Fibroblast of lung (primary cell): Measurements from ENCODE around the gene KCNJ14. TPM values are rescaled to one million over a fixed set of nuclear protein-coding genes. Genes with fewer than 3 reads are reported as not detected.

Experiments
- DNase-seq, 2 donors: peaks; one replicate each; pipeline versions ENCODE4 v3.0.0 to v3.0.0-alpha.2; 2010; ENCODE audit warnings: low read depth in 2 of 2
- H2AFZ ChIP-seq: 2 replicates; pipeline ENCODE4 v1.5.1; 2012; ENCODE audit warnings: low read length, control low read depth, inconsistent platforms
- H3K27ac ChIP-seq: 2 replicates; pipeline ENCODE4 v1.5.1; 2011; ENCODE audit warnings: low read length, control low read depth; ENCODE audit not compliant: insufficient read depth
- H3K27me3 ChIP-seq: 2 replicates; pipeline ENCODE4 v1.5.1; 2011; ENCODE audit warnings: mild to moderate bottlenecking, low read length; ENCODE audit not compliant: control insufficient read depth, insufficient read depth
- H3K36me3 ChIP-seq: 2 replicates; pipeline ENCODE4 v1.5.1; 2011; ENCODE audit warnings: low read length; ENCODE audit not compliant: control insufficient read depth, insufficient read depth
- H3K4me1 ChIP-seq: 2 replicates; pipeline ENCODE4 v1.5.1; 2011; ENCODE audit warnings: low read length; ENCODE audit not compliant: control insufficient read depth, insufficient read depth; ENCODE audit errors: extremely low read depth
- H3K4me2 ChIP-seq: 2 replicates; pipeline ENCODE4 v1.5.1; 2011; ENCODE audit warnings: low read length, control low read depth; ENCODE audit not compliant: insufficient read depth; ENCODE audit errors: extremely low read depth
- H3K4me3 ChIP-seq, 4 experiments: fragments of 200-600 bp in 1 of 4; sonication (generic) in 1 of 4; replicated peaks in 1 of 4; 2 replicates each; pipeline ENCODE4 v1.5.1; 2011 to 2016; ENCODE audit warnings: low read length in 4 of 4, low read depth in 3 of 4, mild to moderate bottlenecking in 3 of 4, control low read depth in 2 of 4, inconsistent platforms in 1 of 4, mixed read lengths in 1 of 4; ENCODE audit not compliant: insufficient read depth in 1 of 4; ENCODE audit errors: control extremely low read depth in 1 of 4
- H3K79me2 ChIP-seq: 2 replicates; pipeline ENCODE4 v1.5.1; 2012; ENCODE audit warnings: mild to moderate bottlenecking, low read length, inconsistent platforms; ENCODE audit not compliant: control insufficient read depth, insufficient read depth
- H3K9ac ChIP-seq: 2 replicates; pipeline ENCODE4 v1.5.1; 2011; ENCODE audit warnings: mild to moderate bottlenecking, low read length, control low read depth; ENCODE audit not compliant: insufficient read depth
- H3K9me3 ChIP-seq: 2 replicates; pipeline ENCODE4 v1.5.1; 2012; ENCODE audit warnings: low read depth, low read length; ENCODE audit not compliant: control insufficient read depth, insufficient read depth
- H4K20me1 ChIP-seq: 2 replicates; pipeline ENCODE4 v1.5.1; 2011; ENCODE audit warnings: low read length; ENCODE audit not compliant: control insufficient read depth, insufficient read depth; ENCODE audit errors: extremely low read depth
- EZH2 ChIP-seq: IDR thresholded peaks from 2 replicates; pipeline ENCODE4 v1.5.1; 2012; ENCODE audit warnings: low read length, control low read depth, mild to moderate bottlenecking; ENCODE audit errors: missing control alignments
- polyA plus RNA-seq, 2 donors: library from polyadenylated mRNA; depleted of rRNA in 1 of 2; stranded (reverse) in 1 of 2; unstranded in 1 of 2; fragments of >200 nt; gene quantifications; 2 replicates each; pipeline ENCODE4 v1.2.1, GENCODE V29; 2011 to 2012; ENCODE audit warnings: missing spikeins in 1 of 2
- total RNA-seq: library from RNA; depleted of rRNA; stranded (reverse); fragments of >200 nt; gene quantifications from 2 replicates; pipeline ENCODE4 v1.2.1, GENCODE V29; 2014
- TF ChIP-seq, protein P1 (sequence below), 2 donors: IDR thresholded peaks in 1 of 2; conservative IDR thresholded peaks in 1 of 2; 1 replicate in 1 of 2; 2 replicates in 1 of 2; pipeline ENCODE4 v1.5.1; 2011 to 2012; ENCODE audit warnings: low read length in 2 of 2, control low read depth in 1 of 2, inconsistent platforms in 1 of 2, low read depth in 1 of 2, mild to moderate bottlenecking in 1 of 2

The KCNJ14 gene
- total and polyA plus RNA-seq, 2 donors (not counting 1 experiment from before 2014, with no cell fraction given): 0.15 to 0.50 TPM

DNA sequence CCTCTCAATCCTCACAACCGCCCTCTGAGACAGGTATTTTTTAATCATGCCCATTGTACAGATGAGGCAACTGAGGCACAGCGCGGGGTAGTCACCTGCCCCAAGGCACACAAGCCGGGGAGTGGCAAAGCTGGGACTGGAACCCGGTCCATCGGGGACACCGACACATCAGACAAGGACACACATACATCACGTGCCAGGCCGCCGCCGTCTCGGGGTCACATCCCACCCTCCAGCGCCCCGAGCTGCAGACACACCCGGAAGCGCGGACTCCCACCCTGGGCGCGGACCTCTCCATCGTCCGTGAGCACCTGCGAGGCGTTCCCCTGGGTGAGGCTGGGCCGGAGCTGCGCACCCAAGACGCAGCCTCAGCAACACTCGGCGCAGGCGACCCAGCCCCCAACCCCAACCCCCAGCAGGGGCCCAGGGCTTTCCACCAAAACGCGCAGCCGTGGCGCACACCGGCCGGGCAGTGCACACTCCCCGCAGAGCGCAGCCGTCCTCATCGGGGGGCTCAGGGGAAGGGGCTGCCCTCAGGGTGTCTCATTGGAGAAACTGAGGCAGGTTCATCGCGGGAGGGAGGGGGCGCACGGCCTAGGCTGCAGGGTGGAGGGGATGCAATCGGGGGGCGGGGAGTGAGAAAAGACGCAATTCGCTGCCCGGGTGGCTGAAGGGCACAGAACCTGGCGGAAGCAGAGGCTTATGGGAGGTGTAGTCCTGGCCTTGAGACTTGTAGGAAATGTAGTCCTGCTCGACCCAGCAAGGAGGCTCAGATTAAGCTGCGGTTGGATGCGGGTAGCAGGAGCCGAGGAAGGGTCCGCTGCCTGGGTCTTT lies 58.1 kb downstream of the KCNJ14 start:
- no peak overlapping the region for H3K27ac ChIP-seq

DNA sequence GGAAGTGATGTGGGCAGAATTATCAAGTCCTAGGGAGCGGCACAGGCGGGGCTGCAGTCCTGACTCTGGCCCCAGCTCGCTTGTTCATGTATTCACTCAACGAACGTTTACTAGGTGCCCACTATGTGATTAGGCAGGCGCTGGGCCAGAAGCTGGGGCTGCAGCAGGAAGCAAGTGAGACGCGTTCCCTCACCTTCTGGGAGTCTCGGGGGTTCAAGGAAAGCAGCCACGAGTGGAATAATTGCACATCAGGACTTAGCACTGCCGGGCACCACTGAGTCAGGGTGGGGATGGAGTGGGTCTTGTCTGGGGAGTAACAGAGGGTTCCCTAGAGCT lies 58.7 kb downstream of the KCNJ14 start:
- peak overlapping the region in 1 of 4 experiments; percentile 47 for H3K4me3 ChIP-seq
- H3K9ac ChIP-seq: no peak overlapping the region

More for the DNA sequence above, 58.1 kb downstream of the KCNJ14 start:
- no peak overlapping the region for H3K9ac ChIP-seq
- H3K4me2 ChIP-seq: peak overlapping the region; percentile 79
- H3K4me1 ChIP-seq: peaks cover 2% of the 10 kb centered on the region
- H3K4me3 ChIP-seq: peak overlapping the region; percentile 32 to 59 (median 41)
- H3K79me2 ChIP-seq: no peaks in the 10 kb centered on the region
- H3K36me3 ChIP-seq: no peaks in the 10 kb centered on the region
- no peak for TF ChIP-seq EZH2
- TF ChIP-seq, protein P1, sequence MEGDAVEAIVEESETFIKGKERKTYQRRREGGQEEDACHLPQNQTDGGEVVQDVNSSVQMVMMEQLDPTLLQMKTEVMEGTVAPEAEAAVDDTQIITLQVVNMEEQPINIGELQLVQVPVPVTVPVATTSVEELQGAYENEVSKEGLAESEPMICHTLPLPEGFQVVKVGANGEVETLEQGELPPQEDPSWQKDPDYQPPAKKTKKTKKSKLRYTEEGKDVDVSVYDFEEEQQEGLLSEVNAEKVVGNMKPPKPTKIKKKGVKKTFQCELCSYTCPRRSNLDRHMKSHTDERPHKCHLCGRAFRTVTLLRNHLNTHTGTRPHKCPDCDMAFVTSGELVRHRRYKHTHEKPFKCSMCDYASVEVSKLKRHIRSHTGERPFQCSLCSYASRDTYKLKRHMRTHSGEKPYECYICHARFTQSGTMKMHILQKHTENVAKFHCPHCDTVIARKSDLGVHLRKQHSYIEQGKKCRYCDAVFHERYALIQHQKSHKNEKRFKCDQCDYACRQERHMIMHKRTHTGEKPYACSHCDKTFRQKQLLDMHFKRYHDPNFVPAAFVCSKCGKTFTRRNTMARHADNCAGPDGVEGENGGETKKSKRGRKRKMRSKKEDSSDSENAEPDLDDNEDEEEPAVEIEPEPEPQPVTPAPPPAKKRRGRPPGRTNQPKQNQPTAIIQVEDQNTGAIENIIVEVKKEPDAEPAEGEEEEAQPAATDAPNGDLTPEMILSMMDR (conservative IDR thresholded peaks at IDR 0.05 in 1 of 2, IDR thresholded peaks at IDR 0.05 in 1 of 2; ENCODE audit: low read depth in 1 of 2, low read length in 2 of 2): no peak
- H2AFZ ChIP-seq: peak overlapping the region; percentile 16
- peak; percentile 61 to 62 for DNase-seq
- no peaks in the 10 kb centered on the region for H3K9me3 ChIP-seq
- no peaks in the 10 kb centered on the region for H4K20me1 ChIP-seq
- H3K27me3 ChIP-seq: peaks cover 19% of the 10 kb centered on the region

DNA sequence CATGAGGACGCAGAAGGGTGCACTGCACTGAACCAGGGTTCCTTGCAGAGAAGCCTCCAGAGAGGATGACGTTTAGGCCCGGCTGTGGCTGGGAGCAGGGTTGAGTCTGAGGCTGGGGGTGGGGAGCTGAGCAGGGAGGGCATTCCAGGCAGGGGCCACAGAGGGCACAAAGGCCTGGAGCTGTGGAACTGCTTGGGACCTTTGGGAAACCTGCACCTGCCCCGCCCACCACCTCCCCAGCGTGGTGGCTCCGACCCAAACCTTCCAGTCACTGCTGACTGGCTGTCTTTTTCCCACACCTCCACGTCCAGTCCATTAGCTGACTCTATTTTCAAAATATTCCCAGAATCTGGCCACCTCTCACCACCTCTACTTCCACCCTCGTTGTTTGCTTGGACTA lies 61.2 kb downstream of the KCNJ14 start:
- TF ChIP-seq EZH2: no peak
- TF ChIP-seq, protein P1 (conservative IDR thresholded peaks at IDR 0.05 in 1 of 2, IDR thresholded peaks at IDR 0.05 in 1 of 2; ENCODE audit: low read depth in 1 of 2, low read length in 2 of 2): no peak
- no peak overlapping the region for H3K4me3 ChIP-seq
- H3K27ac ChIP-seq: no peak overlapping the region
- no peaks in the 10 kb centered on the region for H3K79me2 ChIP-seq
- no peak for DNase-seq
- H3K9me3 ChIP-seq: no peaks in the 10 kb centered on the region
- no peaks in the 10 kb centered on the region for H3K36me3 ChIP-seq
- H2AFZ ChIP-seq: no peak overlapping the region
- peaks cover 15% of the 10 kb centered on the region for H3K27me3 ChIP-seq
- H4K20me1 ChIP-seq: no peaks in the 10 kb centered on the region
- peaks cover 2% of the 10 kb centered on the region for H3K4me1 ChIP-seq
- no peak overlapping the region for H3K9ac ChIP-seq
- H3K4me2 ChIP-seq: no peak overlapping the region

More for the DNA sequence above, 58.7 kb downstream of the KCNJ14 start:
- H3K79me2 ChIP-seq: no peaks in the 10 kb centered on the region
- H3K4me2 ChIP-seq: peak overlapping the region; percentile 79
- TF ChIP-seq EZH2: no peak
- TF ChIP-seq, protein P1 (conservative IDR thresholded peaks at IDR 0.05 in 1 of 2, IDR thresholded peaks at IDR 0.05 in 1 of 2; ENCODE audit: low read depth in 1 of 2, low read length in 2 of 2): no peak
- peaks cover 2% of the 10 kb centered on the region for H3K4me1 ChIP-seq
- no peak overlapping the region for H2AFZ ChIP-seq
- H3K36me3 ChIP-seq: no peaks in the 10 kb centered on the region
- H3K27me3 ChIP-seq: peaks cover 19% of the 10 kb centered on the region
- H3K27ac ChIP-seq: no peak overlapping the region
- no peak for DNase-seq
- H4K20me1 ChIP-seq: no peaks in the 10 kb centered on the region
- H3K9me3 ChIP-seq: no peaks in the 10 kb centered on the region

Other genes with a start within 250 kb of the KCNJ14 start
- 12.1 and 24.1 TPM in 2 replicates for gene CARD8, start 199.7 kb upstream of the KCNJ14 start, total RNA-seq
- 15.1 and 16.4 TPM in 2 replicates for gene CARD8, start 199.7 kb upstream of the KCNJ14 start, polyA plus RNA-seq
- 0.26 TPM in 1 of 2 replicates, not detected in the other for gene ZNF114, start 185.5 kb upstream of the KCNJ14 start, total RNA-seq
- 0.05 and 0.49 TPM in 2 replicates for gene ZNF114, start 185.5 kb upstream of the KCNJ14 start, polyA plus RNA-seq
- gene EMP3, start 130.0 kb upstream of the KCNJ14 start, total RNA-seq: 168 and 246 TPM in 2 replicates
- 303 and 488 TPM in 2 replicates for gene EMP3, start 130.0 kb upstream of the KCNJ14 start, polyA plus RNA-seq
- gene TMEM143, start 91.6 kb upstream of the KCNJ14 start, total RNA-seq: 2.8 and 8.3 TPM in 2 replicates
- gene TMEM143, start 91.6 kb upstream of the KCNJ14 start, polyA plus RNA-seq: 3.9 and 4.0 TPM in 2 replicates
- gene SYNGR4, start 91.2 kb upstream of the KCNJ14 start, total RNA-seq: not detected in 2 replicates
- gene SYNGR4, start 91.2 kb upstream of the KCNJ14 start, polyA plus RNA-seq: not detected in 2 replicates
- gene KDELR1, start 64.0 kb upstream of the KCNJ14 start, total RNA-seq: 42.4 and 59.0 TPM in 2 replicates
- 145 TPM in 2 replicates for gene KDELR1, start 64.0 kb upstream of the KCNJ14 start, polyA plus RNA-seq
- under 0.01 TPM in 2 replicates for gene GRIN2D, start 61.9 kb upstream of the KCNJ14 start, total RNA-seq
- 0.08 and 0.09 TPM in 2 replicates for gene GRIN2D, start 61.9 kb upstream of the KCNJ14 start, polyA plus RNA-seq
- gene GRWD1, start 9.6 kb upstream of the KCNJ14 start, total RNA-seq: 9.1 and 12.1 TPM in 2 replicates
- gene GRWD1, start 9.6 kb upstream of the KCNJ14 start, polyA plus RNA-seq: 14.7 and 21.9 TPM in 2 replicates
- gene CYTH2, start 13.8 kb downstream of the KCNJ14 start, total RNA-seq: 25.8 and 27.2 TPM in 2 replicates
- 18.6 and 26.6 TPM in 2 replicates for gene CYTH2, start 13.8 kb downstream of the KCNJ14 start, polyA plus RNA-seq
- gene LMTK3, start 56.3 kb downstream of the KCNJ14 start, total RNA-seq: under 0.01 and 0.17 TPM in 2 replicates
- gene LMTK3, start 56.3 kb downstream of the KCNJ14 start, polyA plus RNA-seq: 0.01 TPM in 1 of 2 replicates, not detected in the other
- gene SULT2B1, start 96.6 kb downstream of the KCNJ14 start, total RNA-seq: 0.33 TPM in 1 of 2 replicates, not detected in the other
- 0.10 TPM in 1 of 2 replicates, not detected in the other for gene SULT2B1, start 96.6 kb downstream of the KCNJ14 start, polyA plus RNA-seq
- not detected in 2 replicates for gene SPACA4, start 151.2 kb downstream of the KCNJ14 start, total RNA-seq
- not detected in 2 replicates for gene SPACA4, start 151.2 kb downstream of the KCNJ14 start, polyA plus RNA-seq
- gene FAM83E, start 159.5 kb downstream of the KCNJ14 start, total RNA-seq: 0.50 and 1.0 TPM in 2 replicates
- not detected in 2 replicates for gene FAM83E, start 159.5 kb downstream of the KCNJ14 start, polyA plus RNA-seq
- 2,017 and 2,054 TPM in 2 replicates for gene RPL18, start 163.6 kb downstream of the KCNJ14 start, total RNA-seq
- 1,166 and 1,578 TPM in 2 replicates for gene RPL18, start 163.6 kb downstream of the KCNJ14 start, polyA plus RNA-seq
- 5.1 and 9.6 TPM in 2 replicates for gene SPHK2, start 163.9 kb downstream of the KCNJ14 start, total RNA-seq
- 3.4 and 5.7 TPM in 2 replicates for gene SPHK2, start 163.9 kb downstream of the KCNJ14 start, polyA plus RNA-seq
- gene DBP, start 181.8 kb downstream of the KCNJ14 start, total RNA-seq: 17.2 and 23.6 TPM in 2 replicates
- gene DBP, start 181.8 kb downstream of the KCNJ14 start, polyA plus RNA-seq: 3.2 and 4.8 TPM in 2 replicates
- gene CA11, start 190.6 kb downstream of the KCNJ14 start, total RNA-seq: 2.3 and 4.1 TPM in 2 replicates
- gene CA11, start 190.6 kb downstream of the KCNJ14 start, polyA plus RNA-seq: 1.5 and 1.7 TPM in 2 replicates
- gene NTN5, start 217.4 kb downstream of the KCNJ14 start, total RNA-seq: under 0.01 and 0.51 TPM in 2 replicates
- 0.03 and 0.10 TPM in 2 replicates for gene NTN5, start 217.4 kb downstream of the KCNJ14 start, polyA plus RNA-seq
- under 0.01 TPM in 1 of 2 replicates, not detected in the other for gene FUT2, start 240.4 kb downstream of the KCNJ14 start, total RNA-seq
- not detected in 2 replicates for gene FUT2, start 240.4 kb downstream of the KCNJ14 start, polyA plus RNA-seq